ENCODE results near the gene NALCN. TPM values are rescaled to one million over a fixed set of nuclear protein-coding genes. Genes with fewer than 3 reads are reported as not detected.

Gene NALCN
- total and polyA plus RNA-seq, 2 of the 8 experiments (the other 6 are each of a cell fraction or from before 2014, with no cell fraction given), result 0.26 to 0.54 TPM

DNA sequence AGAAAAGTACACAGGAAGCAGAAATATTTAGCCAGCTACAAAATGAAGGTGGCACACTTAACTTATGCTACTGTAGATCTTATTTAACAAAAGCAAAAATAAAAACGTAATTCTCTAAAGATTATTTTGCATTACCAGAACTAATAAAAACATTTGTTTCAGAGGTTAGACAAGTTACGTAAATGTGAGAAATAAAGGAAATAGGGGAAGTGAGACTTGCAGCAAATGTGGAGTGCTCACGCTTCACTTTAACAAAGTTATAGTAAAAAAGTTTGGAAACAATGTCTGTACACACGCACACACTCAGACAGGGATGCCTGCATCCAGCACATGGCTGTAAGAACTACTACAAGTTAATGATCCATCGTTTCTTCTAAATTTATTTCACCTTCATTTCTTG is 83.7 kb downstream of the NALCN start (continued):
- no peak for TF ChIP-seq PHF8 (conservative IDR thresholded peaks at IDR 0.05; ENCODE audit: low read depth, low read length)
- TF ChIP-seq FOSL1 (IDR thresholded peaks at IDR 0.05; ENCODE audit: insufficient read depth, low read depth, low read length), result no peak
- no peak for TF ChIP-seq TCF12 (IDR thresholded peaks at IDR 0.05; ENCODE audit: low read depth, low read length)

Data from H1 (cell line).